Stimulated activated CD4-positive, alpha-beta T cell treated with anti-CD3 and anti-CD28 coated beads, Interleukin-12 subunit alpha, Interleukin-12 subunit beta, amount 100 ng/mL, for 24 hours (primary cell): ENCODE results near the gene STX8.

ENCODE experiments used
- DNase-seq, 2 experiments: peaks; one replicate each; pipeline ENCODE4 v3.0.0-alpha.2; 2020; ENCODE audit warnings: low read depth in 2 of 2

The STX8 gene

DNA sequence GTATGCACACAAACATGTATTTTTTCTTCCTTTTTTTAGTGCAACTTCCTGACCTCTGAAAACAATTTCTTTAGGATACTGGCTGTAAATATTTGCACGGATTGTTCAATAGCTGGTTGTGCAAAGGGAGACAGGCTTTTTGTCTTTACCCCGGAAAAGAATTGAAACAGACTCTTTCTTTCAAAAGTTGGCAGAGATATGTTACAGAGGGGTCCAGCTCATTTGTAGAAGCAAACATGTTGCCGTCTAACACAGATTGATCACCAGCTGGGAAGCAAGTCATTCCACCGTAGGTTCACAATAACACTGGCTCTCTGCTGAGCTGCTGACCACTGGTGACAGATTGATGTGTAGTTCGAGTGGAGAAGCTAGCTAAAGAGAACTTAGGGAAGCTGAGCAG lies 130.9 kb downstream of the STX8 start:
- DNase-seq, result no peak

DNA sequence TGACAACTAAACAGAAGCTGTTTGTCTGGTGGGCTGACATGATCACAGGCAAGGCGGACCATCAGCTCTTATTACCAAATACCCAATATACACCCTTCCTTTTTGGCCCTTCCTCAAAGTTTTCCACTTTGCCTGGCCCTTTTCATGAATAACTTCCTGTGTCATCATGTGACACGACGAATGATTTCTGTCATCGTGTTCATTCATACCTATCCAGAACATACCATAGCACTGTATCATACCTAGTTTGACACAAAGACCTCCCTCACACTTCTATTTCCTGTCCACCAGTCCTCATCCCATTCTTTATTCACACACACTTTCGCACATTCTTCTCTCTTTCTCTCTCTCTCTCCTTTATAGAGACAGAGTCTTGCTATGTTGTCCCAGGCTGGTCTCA lies 131.8 kb downstream of the STX8 start:
- no peak for DNase-seq

DNA sequence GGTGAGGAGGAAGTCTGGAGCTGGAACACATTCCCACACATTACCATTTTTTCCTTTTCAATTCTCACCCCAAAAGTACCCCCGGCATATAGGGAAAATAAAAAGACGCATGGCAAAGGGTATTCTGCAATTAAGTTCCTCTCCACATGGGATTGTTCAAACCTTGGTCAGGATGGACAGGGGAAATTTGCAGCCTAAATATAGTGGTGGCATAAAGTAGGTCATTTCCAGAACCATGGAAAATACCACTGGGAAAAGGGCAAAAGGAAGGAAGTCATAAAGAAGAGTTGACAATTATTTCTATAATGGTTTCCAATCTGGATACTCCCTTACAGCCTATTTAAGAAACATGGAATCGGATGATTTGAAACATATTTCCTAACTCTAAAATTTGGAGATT lies 135.8 kb downstream of the STX8 start:
- DNase-seq, result no peak

GRCh38 chr17:9436630-9437029 lies 139.0 kb downstream of the STX8 start:
- DNase-seq, result no peak

DNA sequence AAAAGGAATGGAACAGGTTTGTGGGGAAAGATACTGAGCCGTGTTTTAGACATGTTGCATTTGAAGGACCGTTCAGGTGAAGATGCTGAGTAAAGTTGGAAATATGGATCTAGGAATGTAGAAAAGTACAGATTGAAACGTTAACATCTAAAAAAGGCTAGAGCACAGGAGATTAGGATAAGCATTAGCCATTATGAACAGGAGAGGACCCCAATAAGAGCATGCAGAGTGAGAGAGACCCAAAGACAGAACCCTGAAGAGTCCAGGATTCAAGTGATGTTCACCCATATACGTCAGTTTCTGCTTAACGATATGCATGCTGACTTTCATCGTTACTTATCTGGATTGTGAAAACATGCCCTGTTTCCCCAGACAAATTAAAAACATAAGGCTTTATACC lies 140.5 kb downstream of the STX8 start:
- DNase-seq, result no peak

- DNase-seq, result no peak
Observed at GRCh38 chr17:9434642-9435057, 141.0 kb downstream of the STX8 start.

- no peak for DNase-seq
Observed at GRCh38 chr17:9432934-9433421, 142.6 kb downstream of the STX8 start.

DNA sequence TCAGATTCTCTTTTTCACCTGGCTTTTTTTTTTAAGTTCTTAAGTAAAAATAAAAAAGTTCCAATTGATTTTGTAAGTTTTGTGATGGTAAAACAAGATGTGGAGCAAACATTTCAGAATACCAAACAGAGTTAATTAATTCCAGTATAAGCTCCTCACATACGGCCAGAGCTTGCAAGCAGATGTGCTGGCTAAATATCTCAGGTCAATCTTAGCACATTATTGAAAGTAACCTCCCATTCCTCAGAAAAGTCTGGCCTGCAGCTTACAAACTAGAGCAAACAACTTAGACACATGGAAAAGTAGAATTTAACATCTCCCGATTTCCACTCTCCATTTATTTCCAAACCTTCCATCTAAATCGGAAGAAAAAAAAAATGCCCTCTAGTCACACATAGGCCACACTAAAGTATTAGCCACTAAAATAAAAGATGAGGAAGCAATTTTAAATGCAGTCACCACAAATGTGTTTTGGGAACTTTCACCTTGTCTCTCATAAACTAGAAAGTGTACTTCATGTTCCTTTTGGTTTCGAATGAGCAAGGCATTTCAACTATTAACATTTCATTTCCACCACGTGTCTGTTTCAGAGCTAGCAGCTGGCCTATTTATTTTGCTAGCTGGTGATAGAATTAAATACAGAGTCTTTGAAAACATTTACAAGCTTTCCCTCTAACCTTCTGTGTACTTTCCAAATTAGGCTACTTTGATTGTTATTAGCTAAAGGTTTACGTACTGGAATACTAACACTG lies 143.3 kb downstream of the STX8 start:
- no peak for DNase-seq

- no peak for DNase-seq
Observed at GRCh38 chr17:9431620-9432019, 144.0 kb downstream of the STX8 start.

DNA sequence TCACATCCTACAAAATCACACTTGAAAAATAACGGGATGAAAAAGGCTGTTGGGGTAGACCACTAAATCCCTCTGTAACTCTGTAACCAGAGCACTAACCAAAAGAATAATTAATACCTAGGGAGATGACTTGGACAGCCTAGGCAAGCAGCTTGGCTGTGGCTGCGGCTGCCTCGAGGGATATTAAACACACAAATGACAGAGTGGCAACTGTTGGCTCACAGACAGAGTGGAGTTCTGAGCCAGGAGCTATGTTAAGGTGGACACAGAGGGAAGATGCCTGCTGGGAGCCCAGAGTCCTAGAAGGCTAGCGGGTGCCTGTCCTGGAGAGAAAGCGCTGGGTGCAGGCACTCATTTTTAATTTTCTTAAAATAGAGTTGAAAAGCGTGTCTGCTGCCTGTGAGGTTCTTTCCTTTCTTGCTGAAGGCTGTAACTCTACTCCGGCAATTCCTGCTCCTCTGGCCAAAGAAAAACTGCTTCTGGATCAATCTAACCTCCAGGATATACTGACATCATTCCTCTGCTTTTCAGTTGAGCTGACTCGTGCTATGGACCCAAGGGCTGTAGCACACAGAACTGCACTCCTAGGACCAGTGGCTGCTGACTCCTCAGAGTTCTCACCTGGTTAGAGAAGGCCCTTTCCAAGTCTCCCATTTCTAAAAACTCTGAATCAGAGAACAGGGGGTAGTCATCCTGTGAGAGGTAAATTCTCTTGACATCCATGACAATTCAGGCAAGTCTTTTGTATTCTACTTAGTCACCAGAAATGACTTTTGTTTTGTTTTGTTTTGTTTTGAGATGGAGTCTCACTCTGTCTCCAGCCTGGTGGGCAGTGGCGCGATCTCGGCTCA lies 147.9 kb downstream of the STX8 start:
- DNase-seq, result no peak

DNA sequence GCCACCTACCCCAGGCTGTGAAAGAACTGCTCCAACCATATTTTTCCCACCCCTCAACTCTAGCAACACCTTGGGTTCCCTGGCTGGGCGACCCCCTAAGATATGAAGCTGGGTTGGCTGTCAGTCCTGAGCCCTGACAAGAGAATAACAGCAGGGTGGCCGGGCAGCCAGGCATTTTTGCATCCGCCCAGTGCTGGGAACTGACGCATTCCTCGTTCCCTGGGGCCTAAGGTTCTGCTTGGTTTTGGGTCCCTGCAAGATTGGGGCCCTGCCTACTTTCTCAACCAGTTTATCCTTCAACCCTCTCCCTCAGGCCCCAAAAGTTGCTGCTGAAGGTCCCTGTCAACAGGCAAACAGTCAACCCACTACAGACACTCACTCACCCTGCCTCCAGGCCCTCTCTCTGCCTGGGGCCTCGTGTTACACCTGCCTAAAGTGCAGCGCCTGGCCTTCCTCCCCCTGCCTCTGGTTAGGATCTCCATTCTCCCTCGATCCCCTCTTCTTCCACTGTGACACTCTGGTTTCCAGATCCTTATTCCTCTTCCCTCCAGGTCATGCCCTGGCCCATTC lies 151.5 kb downstream of the STX8 start:
- no peak for DNase-seq

DNA sequence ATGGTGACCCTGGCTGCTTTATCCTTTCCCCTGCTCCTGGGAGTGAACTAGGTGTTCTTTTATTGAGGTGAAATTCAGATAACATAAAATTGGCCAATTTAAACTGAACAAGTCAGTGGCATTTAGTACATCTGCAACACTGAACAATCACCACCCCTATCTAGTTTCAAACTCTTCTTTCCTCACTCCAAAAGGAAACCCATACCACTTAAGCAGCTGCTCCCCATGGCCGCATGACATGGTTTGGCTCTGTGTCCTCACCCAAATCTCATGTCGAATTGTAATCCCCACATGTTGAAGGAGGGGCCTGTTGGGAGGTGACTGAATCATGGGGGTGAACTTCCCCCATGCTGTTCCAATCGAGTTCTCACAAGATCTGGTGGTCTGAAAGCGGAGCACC lies 154.1 kb downstream of the STX8 start:
- no peak for DNase-seq

DNA sequence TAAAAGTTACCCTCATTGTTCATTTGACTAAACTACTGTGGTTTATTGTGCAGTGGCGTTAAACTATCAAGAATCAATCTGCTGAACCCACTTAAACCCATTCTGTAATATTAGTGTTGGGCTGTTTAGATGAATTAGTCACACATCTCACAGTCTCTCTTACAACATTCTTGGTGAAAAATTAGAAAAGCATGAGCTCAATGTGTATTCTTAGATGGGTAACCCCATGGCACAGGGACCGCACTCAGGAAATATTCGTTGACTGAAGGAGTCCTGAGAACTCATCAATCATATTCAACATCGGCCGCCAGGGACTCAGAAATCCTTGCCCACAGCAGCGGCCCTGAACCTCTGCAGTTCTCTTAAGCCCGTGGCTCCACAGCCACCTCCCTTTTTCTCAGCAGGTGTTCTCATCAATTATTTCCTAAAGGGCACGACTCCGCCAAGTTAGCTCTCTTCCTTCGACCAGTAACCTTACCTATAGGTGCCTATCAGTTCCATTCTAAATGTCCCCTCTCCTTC lies 155.6 kb downstream of the STX8 start:
- DNase-seq, result no peak

GRCh38 chr17:9414471-9414870 lies 161.1 kb downstream of the STX8 start:
- DNase-seq, result no peak

DNA sequence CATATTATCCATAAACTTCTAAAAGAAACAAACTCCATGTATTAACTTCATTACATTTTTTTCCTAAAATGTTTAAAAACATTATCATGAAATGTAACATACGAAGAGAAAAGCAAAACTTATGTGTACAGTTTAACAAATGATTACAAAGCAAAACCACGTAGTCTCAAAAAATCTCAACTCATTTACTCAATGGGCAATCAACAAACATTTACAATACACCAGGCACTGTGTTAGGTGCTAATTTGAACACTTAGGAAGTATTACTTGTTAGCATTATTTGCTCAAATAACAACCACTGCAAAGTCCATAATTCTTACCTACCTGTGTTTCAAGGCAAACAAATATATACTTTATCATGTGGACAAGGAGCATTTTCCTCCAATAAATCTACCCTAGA lies 164.9 kb downstream of the STX8 start:
- no peak for DNase-seq

DNA sequence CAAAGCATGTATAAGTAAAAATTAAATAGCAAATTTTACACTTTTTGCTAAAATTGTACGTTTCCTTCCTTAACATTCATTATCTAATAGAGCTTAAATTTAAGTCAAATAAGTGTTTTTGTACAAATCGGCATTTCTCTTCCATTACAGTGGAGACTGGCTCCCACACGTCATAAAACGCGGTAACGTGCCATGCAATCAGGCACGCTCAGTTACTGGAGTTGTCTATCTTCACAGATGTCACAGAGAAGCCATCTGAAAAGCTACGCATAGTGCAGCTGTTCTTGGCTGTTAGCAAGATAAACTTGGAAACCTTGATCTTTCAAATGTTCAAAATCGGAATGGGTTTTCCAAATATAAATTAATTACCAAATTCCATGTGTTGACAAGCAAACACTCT lies 165.3 kb downstream of the STX8 start:
- no peak for DNase-seq

- no peak for DNase-seq
Observed at GRCh38 chr17:9409878-9410277, 165.7 kb downstream of the STX8 start.

DNA sequence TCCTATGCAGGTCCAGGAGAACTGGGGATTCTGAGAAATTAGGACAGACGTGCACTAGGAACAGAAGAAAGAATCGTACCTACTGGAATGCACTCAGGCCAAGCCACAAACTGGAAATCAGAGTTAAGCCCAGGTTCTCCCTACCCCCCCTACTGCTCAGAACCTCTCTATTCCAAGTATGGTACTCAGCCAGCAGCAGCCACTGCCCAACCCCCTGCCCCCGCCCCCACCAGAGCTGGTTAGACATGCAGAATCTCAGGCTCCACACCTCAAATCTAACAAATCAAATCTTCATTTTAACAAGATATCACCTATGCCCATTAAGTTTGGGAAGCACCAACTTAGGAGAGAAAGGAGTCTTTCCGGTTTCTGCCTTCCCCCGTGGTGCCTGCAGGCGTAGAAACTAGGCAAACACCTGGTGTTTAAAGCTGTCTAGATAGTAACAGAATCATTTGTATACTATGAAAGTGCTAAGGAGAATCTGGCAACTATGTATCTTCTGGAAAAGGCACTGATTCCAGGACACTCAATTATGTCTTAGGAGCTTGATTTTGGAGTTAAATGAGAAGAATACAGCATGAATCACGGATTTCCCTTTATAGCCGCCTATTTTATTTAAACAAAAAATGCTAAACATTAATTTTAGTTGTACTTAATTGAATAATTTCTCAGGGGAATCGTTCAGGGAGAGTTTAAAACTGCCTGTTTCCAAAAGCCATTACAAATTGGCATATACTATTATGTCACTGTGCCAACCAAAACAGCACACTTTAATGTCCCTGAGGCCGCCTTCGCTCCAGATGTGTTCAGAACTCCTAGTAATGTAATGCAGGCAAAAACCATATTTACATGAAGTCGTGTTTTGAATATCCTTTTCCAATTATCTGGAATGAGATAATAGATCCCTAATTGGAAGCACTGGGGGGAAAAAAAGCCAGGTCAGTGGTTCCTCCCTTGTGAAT lies 166.5 kb downstream of the STX8 start:
- DNase-seq, result no peak

- no peak for DNase-seq
Observed at GRCh38 chr17:9408381-9408780, 167.2 kb downstream of the STX8 start.

GRCh38 chr17:9406046-9406606 lies 169.5 kb downstream of the STX8 start:
- no peak for DNase-seq

DNA sequence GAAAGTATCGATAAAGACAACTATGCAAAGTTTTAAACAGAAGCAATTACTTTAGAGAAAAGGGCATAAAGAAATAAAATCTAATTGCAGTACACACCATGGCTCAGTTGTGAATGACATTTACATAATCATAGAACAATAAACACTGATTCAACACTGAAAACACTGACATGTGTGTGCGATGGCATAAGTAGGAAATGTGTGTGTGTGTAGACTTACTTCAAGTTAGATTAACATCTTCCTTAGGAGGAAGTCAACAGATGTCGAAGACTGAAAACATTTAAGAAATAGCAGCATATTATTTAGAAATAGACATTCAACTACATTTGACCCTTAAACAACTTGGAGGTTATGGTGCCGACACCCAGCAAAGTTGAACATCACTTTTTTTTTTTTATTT lies 172.4 kb downstream of the STX8 start:
- DNase-seq, result no peak
